Smooth muscle cell (in vitro differentiated cells): ENCODE results near the gene PIAS1. TPM values are rescaled to one million over a fixed set of nuclear protein-coding genes. Genes with fewer than 3 reads are reported as not detected.

Experiments
- DNase-seq: peaks from one replicate; lab custom pipeline; 2025; ENCODE audit not compliant: unreplicated experiment; lab: John Stamatoyannopoulos, UW
- H2AFZ ChIP-seq: fragments of 200-600 bp; sonication (generic); 2 replicates; pipeline ENCODE4 v1.6.0; 2016; ENCODE audit warnings: antibody characterized with exemption, low read depth, mild to moderate bottlenecking
- H3F3A ChIP-seq: fragments of 200-600 bp; sonication (generic); 2 replicates; pipeline ENCODE4 v1.6.0; 2017; ENCODE audit warnings: antibody characterized with exemption, low read depth
- H3K27ac ChIP-seq: fragments of 200-600 bp; sonication (generic); 2 replicates; pipeline ENCODE4 v1.5.1; 2016; ENCODE audit warnings: low read depth, mild to moderate bottlenecking
- H3K27me3 ChIP-seq: fragments of 200-600 bp; sonication (generic); 2 replicates; pipeline ENCODE4 v1.6.1; 2016; ENCODE audit warnings: low read depth, mild to moderate bottlenecking
- H3K36me3 ChIP-seq: fragments of 200-600 bp; sonication (generic); 2 replicates; pipeline ENCODE4 v1.5.1; 2016; ENCODE audit warnings: low read depth
- H3K4me1 ChIP-seq: fragments of 200-600 bp; sonication (generic); 2 replicates; pipeline ENCODE4 v1.5.1; 2016; ENCODE audit warnings: low read depth
- H3K4me2 ChIP-seq: fragments of 200-600 bp; sonication (generic); 2 replicates; pipeline ENCODE4 v1.6.0; 2016; ENCODE audit warnings: mild to moderate bottlenecking
- H3K4me3 ChIP-seq: fragments of 200-600 bp; sonication (generic); 2 replicates; pipeline ENCODE4 v1.5.1; 2016; ENCODE audit warnings: mild to moderate bottlenecking
- H3K79me2 ChIP-seq: fragments of 200-600 bp; sonication (generic); 2 replicates; pipeline ENCODE4 v1.6.0; 2016; ENCODE audit warnings: low read depth, mild to moderate bottlenecking
- H3K9ac ChIP-seq: fragments of 200-600 bp; sonication (generic); 2 replicates; pipeline ENCODE4 v1.6.0; 2016; ENCODE audit warnings: low read depth
- H3K9me3 ChIP-seq: fragments of 200-600 bp; sonication (generic); replicated peaks from 2 replicates; pipeline ENCODE4 v1.5.1; 2016; ENCODE audit warnings: low read depth
- H4K20me1 ChIP-seq: fragments of 200-600 bp; sonication (generic); 2 replicates; pipeline ENCODE4 v1.6.0; 2016; ENCODE audit warnings: low read depth
- WGBS: methylation state at CpG from one replicate; pipeline ENCODE4 v1.1.7; 2016; ENCODE audit warnings: low lambda C conversion rate; 5-methylcytosine and 5-hydroxymethylcytosine counted together
- polyA plus RNA-seq: library from polyadenylated mRNA; unstranded; fragments of >200 nt; fragmentation: Nextera tagmentation; extraction: Ambion mirVana; gene quantifications from 2 replicates; pipeline ENCODE4 v1.2.1, GENCODE V29; 2016
- total RNA-seq: library from RNA; depleted of rRNA; stranded (reverse); fragments of >200 nt; gene quantifications from 2 replicates; pipeline ENCODE4 v1.2.3, GENCODE V29; 2014
- TF ChIP-seq, protein P1 (sequence below): fragments of 200-600 bp; sonication (generic); IDR thresholded peaks from 2 replicates; pipeline ENCODE4 v1.5.1; 2017; ENCODE audit warnings: borderline replicate concordance, mild to moderate bottlenecking, antibody characterized with exemption; ENCODE audit not compliant: insufficient read depth, poor library complexity, severe bottlenecking

PIAS1 gene
- total and polyA plus RNA-seq, 2 experiments from 2014 or later, result 46.4 to 56.1 TPM

DNA sequence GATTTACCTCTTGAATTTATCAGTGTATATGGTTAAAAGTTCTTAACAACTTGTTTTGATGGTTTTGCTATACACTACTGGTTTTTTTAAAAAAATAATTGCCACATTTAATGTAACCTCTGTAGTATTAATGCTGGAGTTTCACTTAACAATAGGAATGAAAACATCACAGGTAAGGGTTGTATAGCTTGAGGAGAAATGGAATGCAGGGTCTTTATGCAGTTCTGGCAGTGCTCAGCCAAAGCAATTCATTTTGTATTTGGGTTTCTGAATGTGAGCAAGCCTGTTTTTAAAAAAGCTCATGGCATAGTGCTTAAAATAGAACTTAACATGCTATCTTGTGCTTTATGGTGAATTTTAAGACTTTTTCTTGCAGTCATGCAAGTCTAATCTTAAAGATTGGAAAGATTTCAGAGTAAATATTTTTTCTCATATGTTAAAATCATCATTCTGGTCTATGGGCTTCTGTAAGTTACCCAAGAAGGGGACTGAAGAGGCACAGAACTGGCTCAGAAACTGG, 8.9 kb downstream of the PIAS1 start:
- H3K27me3 ChIP-seq, result no peaks in the 10 kb centered on the region
- H3K9ac ChIP-seq, result no peak overlapping the region
- H3K9me3 ChIP-seq, result no peaks in the 10 kb centered on the region
- H3K4me3 ChIP-seq, result no peak overlapping the region
- H3F3A ChIP-seq, result no peaks in the 10 kb centered on the region
- TF ChIP-seq, protein P1, sequence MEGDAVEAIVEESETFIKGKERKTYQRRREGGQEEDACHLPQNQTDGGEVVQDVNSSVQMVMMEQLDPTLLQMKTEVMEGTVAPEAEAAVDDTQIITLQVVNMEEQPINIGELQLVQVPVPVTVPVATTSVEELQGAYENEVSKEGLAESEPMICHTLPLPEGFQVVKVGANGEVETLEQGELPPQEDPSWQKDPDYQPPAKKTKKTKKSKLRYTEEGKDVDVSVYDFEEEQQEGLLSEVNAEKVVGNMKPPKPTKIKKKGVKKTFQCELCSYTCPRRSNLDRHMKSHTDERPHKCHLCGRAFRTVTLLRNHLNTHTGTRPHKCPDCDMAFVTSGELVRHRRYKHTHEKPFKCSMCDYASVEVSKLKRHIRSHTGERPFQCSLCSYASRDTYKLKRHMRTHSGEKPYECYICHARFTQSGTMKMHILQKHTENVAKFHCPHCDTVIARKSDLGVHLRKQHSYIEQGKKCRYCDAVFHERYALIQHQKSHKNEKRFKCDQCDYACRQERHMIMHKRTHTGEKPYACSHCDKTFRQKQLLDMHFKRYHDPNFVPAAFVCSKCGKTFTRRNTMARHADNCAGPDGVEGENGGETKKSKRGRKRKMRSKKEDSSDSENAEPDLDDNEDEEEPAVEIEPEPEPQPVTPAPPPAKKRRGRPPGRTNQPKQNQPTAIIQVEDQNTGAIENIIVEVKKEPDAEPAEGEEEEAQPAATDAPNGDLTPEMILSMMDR, result no peak
- H2AFZ ChIP-seq, result no peak overlapping the region
- no peaks in the 10 kb centered on the region for H3K36me3 ChIP-seq
- no peak overlapping the region for H3K4me2 ChIP-seq
- H4K20me1 ChIP-seq, result peaks cover 100% of the 10 kb centered on the region
- peaks cover 22% of the 10 kb centered on the region for H3K4me1 ChIP-seq
- DNase-seq, result no peak
- peaks cover 100% of the 10 kb centered on the region for H3K79me2 ChIP-seq
- no peak overlapping the region for H3K27ac ChIP-seq

DNA sequence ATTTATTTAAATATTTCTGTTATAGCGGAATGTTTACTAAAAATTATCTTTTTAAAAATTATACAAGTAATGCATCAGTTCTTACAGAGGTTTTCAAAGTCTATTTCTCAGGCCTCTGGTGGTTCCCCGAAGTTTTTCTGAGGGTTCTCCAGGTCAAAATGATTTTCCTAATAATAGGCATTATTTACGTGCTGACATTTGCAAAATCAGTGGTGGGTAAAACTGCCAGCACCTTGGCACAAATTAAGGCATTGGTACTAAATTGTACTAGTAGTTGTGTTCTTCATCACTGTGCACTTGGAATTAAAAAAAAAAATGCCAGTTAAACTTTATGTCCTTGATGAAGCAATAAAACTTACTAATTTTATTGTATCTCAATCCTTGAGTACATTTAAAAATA, 9.5 kb downstream of the PIAS1 start:
- WGBS, result 99% methylated on average over 3 of the region's 3 CpGs
- H3K9ac ChIP-seq, result no peak overlapping the region
- H3K27ac ChIP-seq, result no peak overlapping the region

DNA sequence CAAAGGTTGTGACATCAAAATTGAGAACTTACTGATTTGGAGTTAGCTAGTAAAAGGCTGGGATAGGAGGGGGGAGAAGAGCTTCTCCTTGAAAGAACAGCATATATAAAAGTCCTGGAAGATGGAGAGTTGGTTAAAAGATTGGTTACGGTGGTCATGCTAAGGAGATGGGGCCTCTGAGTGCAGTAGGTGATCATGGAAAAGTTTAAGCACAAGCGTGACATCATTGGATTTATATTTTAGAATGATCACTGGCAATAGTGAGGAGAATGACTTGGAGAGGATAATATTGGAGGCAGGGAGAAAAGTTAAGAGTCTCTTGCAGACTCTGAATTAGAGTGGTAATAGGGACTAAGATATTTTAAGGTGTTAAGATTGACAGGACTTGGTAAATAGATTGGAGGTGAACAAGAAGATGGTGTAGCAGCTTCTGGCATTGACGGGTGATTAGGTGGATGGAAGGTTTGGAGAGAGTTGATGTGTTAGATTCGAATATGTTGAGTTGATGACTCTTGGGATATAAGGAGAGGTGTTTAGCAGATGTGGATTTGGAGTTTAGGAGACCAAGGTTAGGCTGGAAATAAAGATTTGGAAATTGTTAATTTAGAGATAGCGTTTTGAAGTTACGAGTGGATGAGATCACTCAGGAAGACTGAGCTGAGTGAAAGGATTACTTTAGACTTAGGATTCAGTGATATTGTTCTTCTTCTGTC, 19.6 kb downstream of the PIAS1 start:
- Histone ChIP-seq H3K36me3 (no peaks in the 10 kb centered on the region), H3K27ac (no peak overlapping the region), H3K4me2 (no peak overlapping the region), H4K20me1 (peaks cover 95% of the 10 kb centered on the region), H3K9me3 (no peaks in the 10 kb centered on the region), H3K4me3 (no peak overlapping the region), H3K9ac (no peak overlapping the region), H2AFZ (no peak overlapping the region), H3F3A (no peaks in the 10 kb centered on the region), H3K4me1 (peaks cover 11% of the 10 kb centered on the region), H3K79me2 (peaks cover 96% of the 10 kb centered on the region), H3K27me3 (no peaks in the 10 kb centered on the region)
- 83% methylated on average over 6 of the region's 6 CpGs for WGBS
- no peak for DNase-seq
- TF ChIP-seq, protein P1, result no peak

More for the DNA sequence above, 9.5 kb downstream of the PIAS1 start:
- Histone ChIP-seq H4K20me1 (peaks cover 100% of the 10 kb centered on the region), H3K79me2 (peaks cover 100% of the 10 kb centered on the region), H3K27me3 (no peaks in the 10 kb centered on the region), H3K4me2 (no peak overlapping the region), H3K4me1 (peaks cover 18% of the 10 kb centered on the region), H3K36me3 (no peaks in the 10 kb centered on the region), H3K9me3 (no peaks in the 10 kb centered on the region), H3F3A (no peaks in the 10 kb centered on the region), H3K4me3 (no peak overlapping the region), H2AFZ (no peak overlapping the region)
- no peak for DNase-seq
- TF ChIP-seq, protein P1, result no peak
